Activated CD4-positive, alpha-beta memory T cell treated with anti-CD3 and anti-CD28 coated beads, Interleukin-2, amount 10 ng/mL, durations not matched to agents 7 days and 5 days (primary cell): ENCODE measurements around the gene OR5W2. TPM values are rescaled to one million over a fixed set of nuclear protein-coding genes. Genes with fewer than 3 reads are reported as not detected.
"Not testable (repeated sequence)": the region's sequence is repeated elsewhere in the genome, so short reads cannot be mapped to it uniquely, and the experiment has no call there.

Experiments
- CTCF ChIA-PET: fragments of 350-600 bp; sonication (Branson Sonifier 250); formaldehyde crosslinking; loops from one replicate; lab custom pipeline; 2021; ENCODE audit warnings: antibody characterized with exemption, inconsistent platforms; lab: Charles Lee
- POLR2A ChIA-PET: fragments of 350-600 bp; sonication (Branson Sonifier 250); formaldehyde crosslinking; loops from one replicate; lab custom pipeline; 2021; ENCODE audit warnings: antibody characterized with exemption; lab: Charles Lee
- DNase-seq: peaks from one replicate; pipeline ENCODE4 v3.0.0-alpha.2; 2020
- H3K27ac Mint-ChIP-seq: one replicate; pipeline ENCODE4 v1.8.0; 2021; ENCODE audit warnings: mild to moderate bottlenecking, mixed read lengths
- H3K27me3 Mint-ChIP-seq: one replicate; pipeline ENCODE4 v1.8.0; 2021; ENCODE audit warnings: mixed read lengths
- H3K36me3 Mint-ChIP-seq: one replicate; pipeline ENCODE4 v1.8.0; 2021; ENCODE audit warnings: low read depth, mixed read lengths
- H3K4me1 Mint-ChIP-seq: one replicate; pipeline ENCODE4 v1.8.0; 2021; ENCODE audit warnings: mixed read lengths
- H3K4me3 Mint-ChIP-seq: one replicate; pipeline ENCODE4 v1.8.0; 2021; ENCODE audit warnings: mild to moderate bottlenecking, mixed read lengths
- H3K9me3 Mint-ChIP-seq: one replicate; pipeline ENCODE4 v1.8.0; 2021; ENCODE audit warnings: mixed read lengths
- total RNA-seq, 2 experiments: library from RNA; stranded (reverse); gene quantifications; one replicate each; pipeline ENCODE4 v1.2.3, GENCODE V29; 2021

OR5W2 gene
- total RNA-seq: not detected

DNA sequence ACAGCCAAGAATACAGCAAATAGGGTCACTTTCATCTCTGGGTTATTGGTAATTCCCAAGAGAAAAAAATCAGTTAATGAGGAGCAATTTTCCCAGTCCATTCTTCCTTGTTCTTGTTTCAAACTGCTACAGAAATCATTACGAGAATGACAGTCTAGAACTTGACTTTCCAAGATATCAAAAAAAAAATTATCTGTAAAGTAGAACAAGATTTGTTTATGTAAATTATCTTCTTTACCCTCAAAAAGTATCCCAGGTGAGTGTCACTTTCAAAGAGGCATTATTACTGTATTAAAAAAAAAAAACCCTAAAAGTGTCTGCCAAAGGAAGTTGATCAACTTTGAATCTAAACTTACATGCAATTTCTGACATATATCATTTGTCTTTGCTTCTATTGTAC is at the start of gene OR5W2:
Gene OR5W2 (minus strand): TSS at position 101 of the 400 bp plus-strand sequence. CDS start 0 bp downstream, at position 101.
- Mint-ChIP-seq H3K27me3 (no peaks in the 10 kb centered on the region), H3K27ac (no peak within 1 kb of the TSS), H3K4me3 (no peak within 1 kb of the TSS), H3K9me3 (peaks cover 20% of the 10 kb centered on the region), H3K36me3 (no peaks in the 10 kb centered on the region), H3K4me1 (no peaks in the 10 kb centered on the region)
- no peak for DNase-seq
- CTCF ChIA-PET: no interaction called here
- POLR2A ChIA-PET: no interaction called here

DNA sequence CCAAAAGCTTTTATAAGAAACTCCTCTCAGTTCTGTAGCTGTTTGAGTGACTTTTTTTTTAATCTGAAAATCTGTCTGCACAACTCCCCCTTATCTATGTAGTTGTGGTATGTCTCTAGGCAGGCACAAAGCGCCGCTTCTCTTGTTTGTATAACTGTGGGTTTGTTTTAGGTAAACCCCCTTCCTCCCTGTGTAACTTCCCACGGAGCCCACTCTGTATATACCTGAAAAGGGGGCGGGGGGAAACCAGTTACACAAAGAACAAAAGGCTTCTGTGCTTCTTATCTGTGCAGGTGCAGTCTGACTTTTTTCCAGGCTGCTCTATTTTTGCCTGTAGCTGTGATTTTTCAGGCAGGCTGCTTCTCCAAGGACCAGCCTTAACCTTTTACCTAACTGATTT is 42.1 kb upstream of the OR5W2 start:
- ChIA-PET POLR2A (no interaction called here), CTCF (no interaction called here)
- Mint-ChIP-seq H3K27me3 (no peaks in the 10 kb centered on the region), H3K9me3 (peaks cover 3% of the 10 kb centered on the region), H3K4me3 (no peak overlapping the region), H3K27ac (no peak overlapping the region), H3K36me3 (no peaks in the 10 kb centered on the region), H3K4me1 (no peaks in the 10 kb centered on the region)
- DNase-seq: no peak

DNA sequence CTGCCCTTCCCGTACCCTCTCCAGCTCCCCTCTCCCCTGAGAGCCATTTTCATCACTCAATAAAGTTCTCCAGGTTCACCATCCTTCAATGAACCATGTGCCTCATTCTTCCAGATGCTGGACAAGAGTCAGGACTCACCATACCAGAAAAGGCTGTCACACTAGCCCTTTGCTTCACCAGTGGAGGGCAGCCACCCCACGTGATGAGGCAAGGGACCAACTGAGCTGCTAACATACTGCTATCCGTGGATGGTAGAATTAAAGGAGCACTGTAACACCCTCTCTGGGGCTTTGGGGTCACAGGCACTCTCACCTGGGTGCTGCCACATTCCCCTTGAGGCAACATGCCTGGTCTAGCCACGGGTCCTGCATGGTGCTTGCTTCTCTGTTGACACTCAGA is 34.9 kb upstream of the OR5W2 start:
- H3K36me3 Mint-ChIP-seq: no peaks in the 10 kb centered on the region
- H3K27me3 Mint-ChIP-seq: no peaks in the 10 kb centered on the region
- H3K9me3 Mint-ChIP-seq: peaks cover 7% of the 10 kb centered on the region
- no peak for DNase-seq
- H3K4me3 Mint-ChIP-seq: no peak overlapping the region
- H3K27ac Mint-ChIP-seq: no peak overlapping the region
- ChIA-PET POLR2A (no interaction called here), CTCF (no interaction called here)
- no peaks in the 10 kb centered on the region for H3K4me1 Mint-ChIP-seq

DNA sequence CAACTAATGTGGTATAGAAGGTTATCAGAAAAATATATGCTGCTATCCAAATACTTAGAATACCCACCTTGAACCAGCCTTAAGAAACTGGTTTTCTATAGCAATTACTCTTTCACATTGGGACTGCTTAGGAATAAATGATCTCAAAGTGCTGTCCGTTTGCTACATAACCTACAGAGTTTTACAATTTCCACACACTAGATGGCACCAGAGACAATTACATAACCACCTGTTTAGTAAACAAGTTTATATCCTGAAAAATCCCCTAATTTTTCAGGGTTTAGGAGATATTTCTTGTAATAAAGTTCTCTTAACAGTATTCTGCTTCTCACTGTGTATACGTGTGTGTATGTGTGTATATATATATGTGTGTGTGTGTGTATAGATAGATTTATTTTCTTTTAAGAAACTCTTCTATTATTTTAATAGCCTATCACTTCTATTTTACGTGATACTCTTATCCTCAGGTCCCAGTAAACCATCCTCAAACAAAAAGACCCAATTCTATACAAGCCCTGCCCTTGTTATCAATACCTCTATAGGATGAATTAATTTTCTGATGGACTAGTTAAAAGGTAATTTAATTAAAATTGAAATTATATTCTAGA is 28.5 kb upstream of the OR5W2 start:
- CTCF ChIA-PET: no interaction called here

DNA sequence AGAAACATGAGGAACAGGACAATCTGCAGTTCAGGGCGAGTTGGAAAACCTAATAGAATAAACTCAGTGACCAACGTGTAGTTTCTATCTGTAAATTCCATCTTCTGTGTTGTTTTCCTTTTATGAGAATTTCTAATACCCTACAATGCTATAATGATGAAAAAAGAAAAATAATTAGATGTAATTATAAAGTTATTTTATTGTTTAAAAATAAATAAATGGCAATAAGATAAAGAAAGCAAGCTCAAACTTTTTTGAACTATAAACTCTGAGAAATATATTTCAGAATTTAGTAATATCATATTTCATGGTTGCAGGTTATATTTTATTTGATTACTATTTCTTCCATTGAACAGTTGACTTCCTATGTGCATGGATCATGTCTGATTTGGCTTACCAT is 21.9 kb upstream of the OR5W2 start, which contains the start of gene OR5I1:
Gene OR5I1 (minus strand): TSS at position 101 of the 400 bp plus-strand sequence. CDS start 0 bp downstream, at position 101.
- CTCF ChIA-PET: no interaction called here
- DNase-seq: no peak
- H3K36me3 Mint-ChIP-seq: no peaks in the 10 kb centered on the region
- H3K4me1 Mint-ChIP-seq: no peaks in the 10 kb centered on the region
- no peaks in the 10 kb centered on the region for H3K27me3 Mint-ChIP-seq
- POLR2A ChIA-PET: no interaction called here
- no peak within 1 kb of the TSS for H3K4me3 Mint-ChIP-seq
- no peak within 1 kb of the TSS for H3K27ac Mint-ChIP-seq
- peaks cover 3% of the 10 kb centered on the region for H3K9me3 Mint-ChIP-seq

More for the DNA sequence above, 28.5 kb upstream of the OR5W2 start:
- POLR2A ChIA-PET: no interaction called here
- Mint-ChIP-seq H3K27ac (no peak overlapping the region), H3K4me1 (no peaks in the 10 kb centered on the region), H3K27me3 (no peaks in the 10 kb centered on the region), H3K9me3 (no peaks in the 10 kb centered on the region), H3K4me3 (no peak overlapping the region), H3K36me3 (no peaks in the 10 kb centered on the region)
- DNase-seq: no peak

DNA sequence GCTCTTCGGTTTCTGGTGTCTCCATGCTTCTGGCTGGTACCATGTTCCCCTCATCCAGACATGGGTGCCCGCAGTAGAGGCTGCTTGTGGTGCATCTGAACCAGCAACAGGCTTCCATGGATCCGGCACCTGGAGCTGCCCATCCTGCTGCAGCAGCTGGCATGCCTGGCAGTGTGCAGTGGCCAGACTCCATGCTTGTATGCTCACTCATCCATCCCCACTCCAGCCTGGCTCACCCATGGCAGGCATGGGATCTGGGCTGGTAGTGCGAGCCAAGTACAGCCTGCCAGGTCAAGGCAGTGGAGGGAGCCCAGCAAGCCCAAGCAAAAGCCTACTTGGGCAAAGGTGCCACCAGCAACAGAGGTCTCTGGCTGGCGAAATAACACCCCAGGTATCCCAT is 6.2 kb upstream of the OR5W2 start:
- Mint-ChIP-seq H3K4me1 (no peaks in the 10 kb centered on the region), H3K27ac (no peak overlapping the region), H3K4me3 (no peak overlapping the region), H3K27me3 (no peaks in the 10 kb centered on the region), H3K36me3 (no peaks in the 10 kb centered on the region), H3K9me3 (peaks cover 17% of the 10 kb centered on the region)
- ChIA-PET POLR2A (no interaction called here), CTCF (no interaction called here)
- no peak for DNase-seq

DNA sequence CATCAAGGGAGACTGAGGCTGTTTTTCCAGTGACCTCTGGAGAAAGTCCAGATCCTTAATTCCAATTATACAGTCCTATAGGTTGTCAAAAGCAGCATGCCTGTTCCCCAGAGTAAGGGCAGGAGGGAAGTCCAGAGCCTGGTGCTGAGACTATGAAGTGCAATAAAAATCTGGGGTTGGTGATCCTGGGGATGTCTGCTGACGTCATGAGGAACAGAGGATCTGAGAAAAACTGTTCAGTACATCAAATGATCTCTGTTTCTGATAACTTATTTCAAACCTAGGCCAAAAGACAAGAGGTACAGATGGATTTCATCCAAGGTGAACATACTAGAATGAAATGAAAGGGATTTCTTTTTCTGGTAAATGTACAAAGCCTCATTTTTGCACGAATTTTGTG is 12.1 kb downstream of the OR5W2 start:
- Mint-ChIP-seq H3K9me3 (peaks cover 12% of the 10 kb centered on the region), H3K27ac (no peak overlapping the region), H3K36me3 (no peaks in the 10 kb centered on the region), H3K4me3 (no peak overlapping the region), H3K27me3 (no peaks in the 10 kb centered on the region), H3K4me1 (no peaks in the 10 kb centered on the region)
- DNase-seq: no peak
- ChIA-PET CTCF (no interaction called here), POLR2A (no interaction called here)

DNA sequence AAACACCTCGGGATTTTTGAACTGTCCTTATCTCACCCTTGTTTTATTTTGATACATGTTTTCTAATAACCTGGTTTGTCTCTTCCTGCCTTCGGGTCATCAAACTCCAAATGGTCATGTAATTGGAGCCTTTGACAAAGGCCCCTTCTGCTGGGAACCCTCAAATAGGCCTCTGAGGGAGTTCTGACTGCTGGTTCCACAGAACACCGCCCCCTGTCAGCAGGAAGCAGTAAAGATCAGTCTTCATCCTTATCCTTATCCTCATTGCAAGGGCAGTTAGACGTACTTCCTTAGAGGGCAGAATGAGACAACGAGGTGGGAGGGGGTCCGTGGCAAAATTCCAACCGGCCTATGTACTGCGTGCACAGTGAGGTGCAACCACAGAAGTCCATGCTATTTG is 19.2 kb downstream of the OR5W2 start:
- Mint-ChIP-seq H3K27ac (no peak overlapping the region), H3K9me3 (peaks cover 16% of the 10 kb centered on the region), H3K4me3 (no peak overlapping the region), H3K36me3 (no peaks in the 10 kb centered on the region), H3K4me1 (no peaks in the 10 kb centered on the region), H3K27me3 (no peaks in the 10 kb centered on the region)
- CTCF ChIA-PET: no interaction called here
- DNase-seq: no peak
- POLR2A ChIA-PET: no interaction called here

DNA sequence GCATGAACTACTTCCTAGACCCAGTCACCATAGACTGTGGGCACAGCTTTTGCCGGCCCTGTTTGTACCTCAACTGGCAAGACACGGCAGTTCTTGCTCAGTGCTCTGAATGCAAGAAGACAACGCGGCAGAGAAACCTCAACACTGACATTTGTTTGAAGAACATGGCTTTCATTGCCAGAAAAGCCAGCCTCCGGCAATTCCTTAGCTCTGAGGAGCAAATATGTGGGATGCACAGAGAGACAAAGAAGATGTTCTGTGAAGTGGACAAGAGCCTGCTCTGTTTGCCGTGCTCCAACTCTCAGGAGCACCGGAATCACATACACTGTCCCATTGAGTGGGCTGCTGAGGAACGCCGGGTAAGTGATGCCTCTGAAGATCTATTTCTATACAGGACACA is 28.9 kb downstream of the OR5W2 start:
- H3K36me3 Mint-ChIP-seq, H3K27ac Mint-ChIP-seq, POLR2A ChIA-PET, H3K4me1 Mint-ChIP-seq, DNase-seq, CTCF ChIA-PET, H3K4me3 Mint-ChIP-seq, H3K27me3 Mint-ChIP-seq: not testable (repeated sequence)
- H3K9me3 Mint-ChIP-seq: peaks cover 13% of the 10 kb centered on the region

DNA sequence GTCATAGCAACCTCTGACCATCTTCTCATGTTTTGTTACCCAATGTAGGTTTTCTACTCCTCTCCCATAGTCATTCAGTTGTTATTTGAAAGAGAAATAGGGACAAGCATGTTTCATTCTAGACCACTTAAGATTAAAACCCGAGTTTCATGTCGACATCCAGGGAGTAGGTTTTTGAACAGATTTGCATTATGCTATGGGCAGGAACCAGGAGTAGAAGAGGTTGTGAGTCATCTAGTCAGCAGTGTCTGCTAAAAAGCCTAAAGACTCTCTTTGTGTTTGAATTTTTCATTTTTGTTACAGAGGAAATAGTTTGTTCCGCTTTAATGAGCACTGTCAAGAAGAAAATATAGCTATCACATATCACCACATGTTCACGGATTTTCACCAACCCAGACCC is 29.4 kb downstream of the OR5W2 start:
- peaks cover 13% of the 10 kb centered on the region for H3K9me3 Mint-ChIP-seq
- DNase-seq, H3K36me3 Mint-ChIP-seq, H3K27ac Mint-ChIP-seq, H3K4me1 Mint-ChIP-seq, H3K27me3 Mint-ChIP-seq, POLR2A ChIA-PET, H3K4me3 Mint-ChIP-seq, CTCF ChIA-PET: not testable (repeated sequence)

DNA sequence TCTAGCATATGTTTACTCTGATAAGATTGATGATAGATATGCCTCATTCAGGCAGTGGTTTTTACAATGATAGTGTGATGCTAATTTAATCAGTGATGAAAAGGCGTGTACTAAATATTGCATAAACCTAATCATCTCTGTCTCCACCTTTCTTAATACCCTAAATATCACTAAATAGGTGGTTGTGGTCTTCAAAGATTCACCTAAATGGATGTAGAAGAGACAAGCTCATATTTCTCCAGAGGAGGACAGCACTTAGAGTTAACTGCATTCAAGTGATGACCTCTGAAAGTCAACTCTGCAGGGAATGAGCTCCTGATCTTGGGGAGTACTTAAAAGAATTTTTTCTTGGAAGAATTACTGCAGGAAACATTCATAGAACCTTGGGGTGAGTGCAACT is 31.4 kb downstream of the OR5W2 start, which contains the start of gene TRIM51:
Gene TRIM51 (plus strand): TSS at position 301 of the 400 bp plus-strand sequence. CDS start 2,132 bp downstream, outside the sequence.
- POLR2A ChIA-PET, CTCF ChIA-PET: not testable (repeated sequence)
- H3K9me3 Mint-ChIP-seq: peaks cover 15% of the 10 kb centered on the region

DNA sequence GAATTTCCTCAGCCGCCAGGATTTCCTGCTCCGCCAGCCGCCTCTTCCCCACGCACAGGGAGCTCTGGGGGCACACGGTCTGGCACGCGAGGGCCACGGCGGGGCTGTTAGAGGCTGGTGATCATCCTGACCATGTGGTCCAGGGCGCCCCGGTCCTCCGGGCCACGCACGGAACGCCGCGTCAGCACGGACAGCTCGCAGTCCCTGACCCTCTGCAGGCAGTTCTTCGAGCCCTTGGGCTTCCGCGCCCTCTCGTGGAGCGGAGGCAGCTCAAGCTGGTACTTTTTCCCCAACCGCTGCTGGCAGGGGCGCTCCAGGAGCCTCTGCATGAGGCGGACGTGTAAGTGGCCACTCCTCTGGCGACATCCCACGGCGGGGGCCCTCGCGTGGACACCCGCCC is 41.2 kb downstream of the OR5W2 start:
- H3K4me3 Mint-ChIP-seq, H3K27ac Mint-ChIP-seq, DNase-seq, H3K4me1 Mint-ChIP-seq, H3K36me3 Mint-ChIP-seq, H3K27me3 Mint-ChIP-seq, POLR2A ChIA-PET, CTCF ChIA-PET, H3K9me3 Mint-ChIP-seq: not testable (repeated sequence)

More for the DNA sequence above, 31.4 kb downstream of the OR5W2 start, which contains the start of gene TRIM51:
- not testable (repeated sequence) for H3K4me1 Mint-ChIP-seq, DNase-seq, H3K36me3 Mint-ChIP-seq, H3K4me3 Mint-ChIP-seq, H3K27ac Mint-ChIP-seq, H3K27me3 Mint-ChIP-seq

DNA sequence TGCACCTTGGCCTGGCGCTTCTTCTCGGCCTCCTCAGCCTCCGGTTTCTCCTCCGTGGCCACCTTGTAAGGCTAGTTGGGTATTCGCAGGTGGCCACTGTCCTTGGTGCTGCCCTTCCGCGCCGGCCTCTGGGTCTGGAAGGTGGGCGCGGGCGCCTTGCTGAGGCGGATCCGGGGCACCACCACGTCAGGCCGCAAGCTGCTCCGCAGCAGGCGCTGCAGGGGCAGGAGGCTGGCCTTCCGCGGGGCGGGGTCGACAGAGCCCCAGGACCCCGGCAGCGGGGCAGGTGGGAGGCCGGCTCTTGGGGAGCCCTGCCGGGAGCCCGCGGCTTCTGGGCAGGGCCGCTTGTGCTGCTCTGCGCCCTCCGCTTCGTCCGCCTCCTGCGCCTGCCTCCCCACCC is 41.7 kb downstream of the OR5W2 start:
- CTCF ChIA-PET, H3K4me1 Mint-ChIP-seq: not testable (repeated sequence)

DNA sequence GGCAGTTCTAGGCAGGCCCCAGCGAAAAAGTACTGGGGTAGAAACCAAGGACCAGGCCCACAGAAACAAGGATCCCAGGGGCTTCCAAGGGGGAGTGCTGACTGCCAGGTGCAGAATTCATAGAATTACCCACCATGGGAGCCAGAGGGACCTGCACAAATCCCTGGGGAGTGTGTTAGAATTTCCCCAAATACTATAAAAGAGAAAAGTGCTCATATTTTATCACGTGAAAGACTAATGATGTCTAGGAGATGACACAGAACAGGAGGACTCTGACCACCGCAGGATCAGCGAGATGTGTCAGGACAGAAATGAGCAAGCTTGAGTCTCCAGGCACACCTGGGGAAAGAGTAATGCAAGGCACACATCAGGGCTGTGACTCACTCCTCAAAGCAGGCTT is 47.0 kb downstream of the OR5W2 start:
- H3K27me3 Mint-ChIP-seq, H3K36me3 Mint-ChIP-seq, CTCF ChIA-PET, POLR2A ChIA-PET, DNase-seq, H3K4me1 Mint-ChIP-seq, H3K4me3 Mint-ChIP-seq, H3K27ac Mint-ChIP-seq: not testable (repeated sequence)
- H3K9me3 Mint-ChIP-seq: peaks cover 11% of the 10 kb centered on the region

More for the DNA sequence above, 41.7 kb downstream of the OR5W2 start:
- H3K4me3 Mint-ChIP-seq, H3K27ac Mint-ChIP-seq, DNase-seq, POLR2A ChIA-PET, H3K9me3 Mint-ChIP-seq, H3K27me3 Mint-ChIP-seq, H3K36me3 Mint-ChIP-seq: not testable (repeated sequence)
